Right cardiac atrium (tissue), 5 donors: ENCODE results near the gene SLC6A8. TPM values are rescaled to one million over a fixed set of nuclear protein-coding genes. Genes with fewer than 3 reads are reported as not detected.
"Not testable (repeated sequence)": the region's sequence is repeated elsewhere in the genome, so short reads cannot be mapped to it uniquely, and the experiment has no call there.

Experiments used
- ATAC-seq, 2 donors: fragments of 200-7000 bp; cut with Tn5 transposase; one replicate each; pipeline versions ENCODE4 v1.8.0 to v1.9.1; 2020; ENCODE audit warnings: moderate library complexity in 2 of 2, mild to moderate bottlenecking in 1 of 2
- DNase-seq, 3 donors: peaks; one replicate each; pipeline ENCODE4 v3.0.0-alpha.2; 2020
- H3K27ac ChIP-seq: one replicate; pipeline ENCODE4 v1.5.1; 2013; ENCODE audit warnings: mild to moderate bottlenecking, low read length, control low read depth, moderate library complexity
- H3K27me3 ChIP-seq: one replicate; pipeline ENCODE4 v1.6.1; 2013; ENCODE audit not compliant: control insufficient read depth, insufficient read depth
- H3K4me1 ChIP-seq: one replicate; pipeline ENCODE4 v1.6.1; 2013; ENCODE audit warnings: low read length; ENCODE audit not compliant: control insufficient read depth, insufficient read depth
- H3K4me3 ChIP-seq: one replicate; pipeline ENCODE4 v1.5.1; 2013; ENCODE audit warnings: low read length, control low read depth
- H3K9me3 ChIP-seq: one replicate; pipeline ENCODE4 v1.6.1; 2013; ENCODE audit warnings: low read length; ENCODE audit not compliant: control insufficient read depth
- WGBS: extraction: QIAGEN DNeasy Blood & Tissue Kit; methylation state at CpG from one replicate; pipeline ENCODE4 v1.1.7; 2013; 5-methylcytosine and 5-hydroxymethylcytosine counted together
- intact Hi-C, 4 donors: fragments of 100-400 bp; cut with DNase I; formaldehyde crosslinking; loops; one replicate each; pipeline versions ENCODE4 v1.11.0 to v1.14.0; 2022 to 2023
- polyA plus RNA-seq: library from polyadenylated mRNA; stranded (reverse); fragments of 200-250 nt; gene quantifications from one replicate; pipeline ENCODE4 v1.2.3, GENCODE V29; 2013
- total RNA-seq, 4 donors: library from RNA; stranded (reverse); fragmentation: NEBNext Ultra II Directional; extraction: Animal tissue kit (Norgen Biotek cat#: 25700); gene quantifications; one replicate each; pipeline ENCODE4 v1.2.1, GENCODE V29; 2021
- donor health status: healthy with polysubstance abuse.
- donor health status: DM: no; HTN: yes; CAD: no.
- donor health status: DM: no; HTN: no; CAD: no.
- donor health status: DM: no; HTN: yes; CAD: no; lungs with severe emphysema.
- donor health status: DM: yes; HTN: yes; CAD: no.

SLC6A8 gene
- total and polyA plus RNA-seq, 5 donors, result 107 to 191 (median 140) TPM

GRCh38 chrX:153689654-153690465, 2.1 kb downstream of the SLC6A8 start:
- peak overlapping the region; percentile 69 for H3K27ac ChIP-seq
- DNase-seq, result peak in 2 of 3 donors; percentile 37 to 63
- no peak for ATAC-seq

GRCh38 chrX:153690466-153690865, 2.7 kb downstream of the SLC6A8 start:
- ATAC-seq (no peak), DNase-seq (peak in 2 of 3 donors; percentile 39 to 65)
- no peaks in the 10 kb centered on the region for H3K27me3 ChIP-seq
- WGBS, result 72% methylated on average over 14 of the region's 14 CpGs
- no peaks in the 10 kb centered on the region for H3K9me3 ChIP-seq
- H3K27ac ChIP-seq, result no peak overlapping the region
- H3K4me3 ChIP-seq, result no peak overlapping the region
- intact Hi-C loops, result no loop called here
- H3K4me1 ChIP-seq, result no peaks in the 10 kb centered on the region

More at GRCh38 chrX:153689654-153690465, 2.1 kb downstream of the SLC6A8 start:
- H3K4me3 ChIP-seq, result peak overlapping the region; percentile 82
- no peaks in the 10 kb centered on the region for H3K27me3 ChIP-seq
- H3K9me3 ChIP-seq, result no peaks in the 10 kb centered on the region
- no peaks in the 10 kb centered on the region for H3K4me1 ChIP-seq
- 76% methylated on average over 19 of the region's 19 CpGs for WGBS
- intact Hi-C loops, result no loop called here

- intact Hi-C loops, H3K9me3 ChIP-seq, H3K4me1 ChIP-seq, H3K27me3 ChIP-seq, ATAC-seq, H3K27ac ChIP-seq, H3K4me3 ChIP-seq: not testable (repeated sequence)
- DNase-seq, result peak in 2 of 3 donors; percentile 35 to 59
- WGBS, result 85% methylated on average over 21 of the region's 21 CpGs
Measured at GRCh38 chrX:153691032-153691827, 3.5 kb downstream of the SLC6A8 start.

GRCh38 chrX:153692003-153692402, 4.3 kb downstream of the SLC6A8 start:
- Histone ChIP-seq H3K27ac (no peak overlapping the region), H3K27me3 (no peaks in the 10 kb centered on the region), H3K4me1 (no peaks in the 10 kb centered on the region), H3K9me3 (no peaks in the 10 kb centered on the region), H3K4me3 (no peak overlapping the region)
- WGBS, result 74% methylated on average over 4 of the region's 4 CpGs
- DNase-seq (peak in 1 of 3 donors; percentile 28), ATAC-seq (no peak)
- intact Hi-C loops, result no loop called here

- no peak overlapping the region for H3K4me3 ChIP-seq
- no peaks in the 10 kb centered on the region for H3K27me3 ChIP-seq
- peak in 1 of 3 donors; percentile 55 for DNase-seq
- ATAC-seq, result no peak
- intact Hi-C loops, result no loop called here
- no peak overlapping the region for H3K27ac ChIP-seq
- 71% methylated on average over 24 of the region's 24 CpGs for WGBS
- H3K4me1 ChIP-seq, result no peaks in the 10 kb centered on the region
- no peaks in the 10 kb centered on the region for H3K9me3 ChIP-seq
Measured at GRCh38 chrX:153692611-153693156, 5.0 kb downstream of the SLC6A8 start.

GRCh38 chrX:153693216-153694086, 5.7 kb downstream of the SLC6A8 start:
- WGBS, result 83% methylated on average over 31 of the region's 31 CpGs
- Histone ChIP-seq H3K4me3 (no peak overlapping the region), H3K4me1 (no peaks in the 10 kb centered on the region), H3K9me3 (no peaks in the 10 kb centered on the region), H3K27me3 (no peaks in the 10 kb centered on the region), H3K27ac (no peak overlapping the region)
- DNase-seq (peak in 1 of 3 donors; percentile 44), ATAC-seq (no peak)
- intact Hi-C loops, result no loop called here

GRCh38 chrX:153694256-153694655, 6.5 kb downstream of the SLC6A8 start:
- H3K9me3 ChIP-seq, H3K27me3 ChIP-seq, H3K4me1 ChIP-seq, H3K27ac ChIP-seq, H3K4me3 ChIP-seq, intact Hi-C loops, ATAC-seq: not testable (repeated sequence)
- peak in 1 of 3 donors; percentile 25 for DNase-seq
- 87% methylated on average over 16 of the region's 16 CpGs for WGBS

- H3K4me1 ChIP-seq, result no peaks in the 10 kb centered on the region
- intact Hi-C loops, result no loop called here
- DNase-seq, result peak in 1 of 3 donors; percentile 44
- no peak overlapping the region for H3K27ac ChIP-seq
- 80% methylated on average over 23 of the region's 23 CpGs for WGBS
- no peak overlapping the region for H3K4me3 ChIP-seq
- ATAC-seq, result no peak
- no peaks in the 10 kb centered on the region for H3K27me3 ChIP-seq
- no peaks in the 10 kb centered on the region for H3K9me3 ChIP-seq
Measured at GRCh38 chrX:153694687-153695270, 7.1 kb downstream of the SLC6A8 start.

- no peak for ATAC-seq
- DNase-seq, result peak in 1 of 3 donors; percentile 36
- 90% methylated on average over 15 of the region's 15 CpGs for WGBS
Measured at GRCh38 chrX:153696100-153696499, 8.4 kb downstream of the SLC6A8 start.

GRCh38 chrX:153696538-153696937, 8.8 kb downstream of the SLC6A8 start:
- H3K9me3 ChIP-seq, H3K4me3 ChIP-seq, H3K27ac ChIP-seq, H3K27me3 ChIP-seq, intact Hi-C loops, H3K4me1 ChIP-seq, ATAC-seq: not testable (repeated sequence)
- WGBS, result 75% methylated on average over 10 of the region's 10 CpGs
- DNase-seq, result peak in 1 of 3 donors; percentile 52

More at GRCh38 chrX:153696100-153696499, 8.4 kb downstream of the SLC6A8 start:
- Histone ChIP-seq H3K27ac (no peak overlapping the region), H3K4me3 (no peak overlapping the region), H3K27me3 (no peaks in the 10 kb centered on the region), H3K9me3 (no peaks in the 10 kb centered on the region), H3K4me1 (no peaks in the 10 kb centered on the region)
- intact Hi-C loops, result no loop called here
